ENCODE results near the gene BCAS1. TPM values are rescaled to one million over a fixed set of nuclear protein-coding genes. Genes with fewer than 3 reads are reported as not detected.

BCAS1 gene
- total RNA-seq, 1 experiment from 2014 or later = 1.2 TPM

DNA sequence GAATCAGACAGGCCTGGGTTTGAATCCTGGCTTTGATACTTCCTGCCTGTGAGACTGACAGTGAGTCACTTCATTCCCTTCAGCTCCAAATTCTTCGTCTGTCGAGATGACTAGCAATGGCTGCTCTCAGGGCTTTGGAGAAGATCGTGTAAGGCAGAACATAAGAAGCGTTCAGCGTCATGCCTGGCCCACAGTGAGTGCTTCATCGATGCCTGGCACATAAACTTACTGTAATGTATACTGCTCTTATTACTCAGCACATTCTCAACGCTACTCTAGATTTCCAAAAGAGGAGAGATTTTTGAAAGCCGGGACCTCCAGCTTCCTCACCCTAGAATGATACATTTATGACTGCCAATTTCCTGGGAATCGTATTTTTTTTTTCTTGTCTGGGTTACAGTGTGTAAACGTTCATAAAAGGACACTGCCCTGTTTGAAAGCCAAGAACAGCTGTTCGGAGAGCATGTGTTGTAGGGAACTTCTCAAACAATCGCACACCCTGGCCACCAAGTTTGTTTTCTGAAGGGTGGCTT, 16.2 kb upstream of the BCAS1 start:
- TF ChIP-seq CTCF (IDR thresholded peaks at IDR 0.05; ENCODE audit: insufficient read depth in 1 of 2, low read depth in 1 of 2, low read length in 1 of 2, severe bottlenecking in 1 of 2, unreplicated experiment in 1 of 2) = no peak
- ChIA-PET CTCF (no interaction called here), POLR2A (no interaction called here)
- no peak for DNase-seq
- Mint-ChIP-seq H3K4me3 (ENCODE audit: unreplicated experiment) (no peak overlapping the region), H3K36me3 (ENCODE audit: insufficient read depth, unreplicated experiment) (no peaks in the 10 kb centered on the region), H3K9me3 (ENCODE audit: unreplicated experiment) (peaks cover 10% of the 10 kb centered on the region), H3K27ac (ENCODE audit: unreplicated experiment) (no peak overlapping the region), H3K27me3 (ENCODE audit: insufficient read depth, unreplicated experiment) (peaks cover 3% of the 10 kb centered on the region), H3K4me1 (ENCODE audit: low read depth, unreplicated experiment) (peaks cover 7% of the 10 kb centered on the region)
- peaks cover 6% of the 10 kb centered on the region; the same call in 1 of the 2 replicates for H3K4me1 ChIP-seq
- H3K36me3 ChIP-seq (ENCODE audit: control insufficient read depth, insufficient read depth, low read length) = no peaks in the 10 kb centered on the region
- no peaks in the 10 kb centered on the region for H3K27me3 ChIP-seq (replicated peaks; ENCODE audit: control insufficient read depth, insufficient read depth, low read length)
- H3K9me3 ChIP-seq = no peaks in the 10 kb centered on the region
- intact Hi-C loops (cut with micrococcal nuclease; ENCODE audit: unreplicated experiment) = no loop called here
- no peak overlapping the region for H3K4me3 ChIP-seq (ENCODE audit: low read depth, low read length)
- no TSS peak for BruUV-seq (replicated peaks)

GRCh38 chr20:54085910-54086309, 15.5 kb upstream of the BCAS1 start:
- no TSS peak for BruUV-seq (replicated peaks)
- POLR2A ChIA-PET = no interaction called here
- H3K36me3 ChIP-seq (ENCODE audit: control insufficient read depth, insufficient read depth, low read length) = no peaks in the 10 kb centered on the region
- H3K4me3 ChIP-seq (ENCODE audit: low read depth, low read length) = no peak overlapping the region
- no peak for DNase-seq
- CTCF ChIA-PET = no interaction called here
- Mint-ChIP-seq H3K27ac (ENCODE audit: unreplicated experiment) (no peak overlapping the region), H3K27me3 (ENCODE audit: insufficient read depth, unreplicated experiment) (peaks cover 3% of the 10 kb centered on the region), H3K4me1 (ENCODE audit: low read depth, unreplicated experiment) (peaks cover 7% of the 10 kb centered on the region), H3K9me3 (ENCODE audit: unreplicated experiment) (peaks cover 10% of the 10 kb centered on the region), H3K4me3 (ENCODE audit: unreplicated experiment) (no peak overlapping the region), H3K36me3 (ENCODE audit: insufficient read depth, unreplicated experiment) (no peaks in the 10 kb centered on the region)
- H3K4me1 ChIP-seq = peaks cover 6% of the 10 kb centered on the region; the same call in 1 of the 2 replicates
- no peaks in the 10 kb centered on the region for H3K27me3 ChIP-seq (replicated peaks; ENCODE audit: control insufficient read depth, insufficient read depth, low read length)
- intact Hi-C loops (cut with micrococcal nuclease; ENCODE audit: unreplicated experiment) = loop anchor here (2.0 kb wide), 1 partner anchor 15 kb away; the partner anchor contains the start of gene BCAS1
- no peak for TF ChIP-seq CTCF (IDR thresholded peaks at IDR 0.05; ENCODE audit: insufficient read depth in 1 of 2, low read depth in 1 of 2, low read length in 1 of 2, severe bottlenecking in 1 of 2, unreplicated experiment in 1 of 2)
- no peaks in the 10 kb centered on the region for H3K9me3 ChIP-seq

- no peak overlapping the region for H3K4me3 ChIP-seq (ENCODE audit: low read depth, low read length)
- H3K9me3 Mint-ChIP-seq (ENCODE audit: unreplicated experiment) = peaks cover 10% of the 10 kb centered on the region
- no peak overlapping the region for H3K4me3 Mint-ChIP-seq (ENCODE audit: unreplicated experiment)
- no peak for TF ChIP-seq CTCF (IDR thresholded peaks at IDR 0.05; ENCODE audit: insufficient read depth in 1 of 2, low read depth in 1 of 2, low read length in 1 of 2, severe bottlenecking in 1 of 2, unreplicated experiment in 1 of 2)
- H3K36me3 ChIP-seq (ENCODE audit: control insufficient read depth, insufficient read depth, low read length) = no peaks in the 10 kb centered on the region
- peaks cover 7% of the 10 kb centered on the region for H3K4me1 Mint-ChIP-seq (ENCODE audit: low read depth, unreplicated experiment)
- H3K36me3 Mint-ChIP-seq (ENCODE audit: insufficient read depth, unreplicated experiment) = no peaks in the 10 kb centered on the region
- DNase-seq = no peak
- H3K27me3 Mint-ChIP-seq (ENCODE audit: insufficient read depth, unreplicated experiment) = peaks cover 3% of the 10 kb centered on the region
- no peaks in the 10 kb centered on the region for H3K9me3 ChIP-seq
- BruUV-seq (replicated peaks) = no TSS peak
- intact Hi-C loops (cut with micrococcal nuclease; ENCODE audit: unreplicated experiment) = loop anchor here (2.0 kb wide), 1 partner anchor 15 kb away; the partner anchor contains the start of gene BCAS1
- H3K4me1 ChIP-seq = peaks cover 6% of the 10 kb centered on the region; the same call in 1 of the 2 replicates
- ChIA-PET POLR2A (no interaction called here), CTCF (interaction anchor here (1.0 kb wide), 1 partner anchor 21 kb away, joined by 3 read pairs; no protein-coding TSS in a partner anchor)
- H3K27me3 ChIP-seq (replicated peaks; ENCODE audit: control insufficient read depth, insufficient read depth, low read length) = no peaks in the 10 kb centered on the region
- no peak overlapping the region for H3K27ac Mint-ChIP-seq (ENCODE audit: unreplicated experiment)
Measured at GRCh38 chr20:54085425-54085824, 15.0 kb upstream of the BCAS1 start.
